ENCODE data around the gene GADL1.

GADL1 gene

GRCh38 chr3:30756218-30756617, 138.2 kb downstream of the GADL1 start:
- H3K27me3 ChIP-seq (ENCODE audit: insufficient read depth, low read length) = no peaks in the 10 kb centered on the region
- no peaks in the 10 kb centered on the region for H3K36me3 ChIP-seq (ENCODE audit: insufficient read depth, low read length)
- no peak overlapping the region for H2AFZ ChIP-seq (ENCODE audit: low read depth, low read length)
- H3K4me3 ChIP-seq (ENCODE audit: low read length) = no peak overlapping the region
- no peaks in the 10 kb centered on the region for H3K4me1 ChIP-seq (ENCODE audit: insufficient read depth, low read length)
- H3K9me3 ChIP-seq (ENCODE audit: low read length) = no peaks in the 10 kb centered on the region

- H3K4me1 ChIP-seq (ENCODE audit: insufficient read depth, low read length) = peaks cover 2% of the 10 kb centered on the region
- no peak overlapping the region for H3K4me3 ChIP-seq (ENCODE audit: low read length)
- H3K27me3 ChIP-seq (ENCODE audit: insufficient read depth, low read length) = no peaks in the 10 kb centered on the region
- H3K9me3 ChIP-seq (ENCODE audit: low read length) = no peaks in the 10 kb centered on the region
- H2AFZ ChIP-seq (ENCODE audit: low read depth, low read length) = no peak overlapping the region
- no peaks in the 10 kb centered on the region for H3K36me3 ChIP-seq (ENCODE audit: insufficient read depth, low read length)
These were observed 140.0 kb downstream of the GADL1 start for GRCh38 chr3:30754426-30754825.

- H2AFZ ChIP-seq (ENCODE audit: low read depth, low read length) = no peak overlapping the region
- no peak overlapping the region for H3K4me3 ChIP-seq (ENCODE audit: low read length)
- no peaks in the 10 kb centered on the region for H3K36me3 ChIP-seq (ENCODE audit: insufficient read depth, low read length)
- no peaks in the 10 kb centered on the region for H3K27me3 ChIP-seq (ENCODE audit: insufficient read depth, low read length)
- H3K9me3 ChIP-seq (ENCODE audit: low read length) = no peaks in the 10 kb centered on the region
- H3K4me1 ChIP-seq (ENCODE audit: insufficient read depth, low read length) = peaks cover 2% of the 10 kb centered on the region
These were observed 140.7 kb downstream of the GADL1 start for GRCh38 chr3:30753766-30754165.

GRCh38 chr3:30752970-30753369, 141.5 kb downstream of the GADL1 start:
- no peaks in the 10 kb centered on the region for H3K36me3 ChIP-seq (ENCODE audit: insufficient read depth, low read length)
- peaks cover 2% of the 10 kb centered on the region for H3K4me1 ChIP-seq (ENCODE audit: insufficient read depth, low read length)
- H3K9me3 ChIP-seq (ENCODE audit: low read length) = no peaks in the 10 kb centered on the region
- no peaks in the 10 kb centered on the region for H3K27me3 ChIP-seq (ENCODE audit: insufficient read depth, low read length)
- H2AFZ ChIP-seq (ENCODE audit: low read depth, low read length) = no peak overlapping the region
- no peak overlapping the region for H3K4me3 ChIP-seq (ENCODE audit: low read length)

GRCh38 chr3:30752491-30752890, 142.0 kb downstream of the GADL1 start:
- Histone ChIP-seq H3K4me1 (ENCODE audit: insufficient read depth, low read length) (peaks cover 2% of the 10 kb centered on the region), H2AFZ (ENCODE audit: low read depth, low read length) (no peak overlapping the region), H3K36me3 (ENCODE audit: insufficient read depth, low read length) (no peaks in the 10 kb centered on the region), H3K4me3 (ENCODE audit: low read length) (no peak overlapping the region), H3K9me3 (ENCODE audit: low read length) (no peaks in the 10 kb centered on the region), H3K27me3 (ENCODE audit: insufficient read depth, low read length) (no peaks in the 10 kb centered on the region)

- no peak overlapping the region for H2AFZ ChIP-seq (ENCODE audit: low read depth, low read length)
- H3K27me3 ChIP-seq (ENCODE audit: insufficient read depth, low read length) = no peaks in the 10 kb centered on the region
- no peaks in the 10 kb centered on the region for H3K9me3 ChIP-seq (ENCODE audit: low read length)
- H3K36me3 ChIP-seq (ENCODE audit: insufficient read depth, low read length) = no peaks in the 10 kb centered on the region
- H3K4me1 ChIP-seq (ENCODE audit: insufficient read depth, low read length) = peaks cover 2% of the 10 kb centered on the region
- H3K4me3 ChIP-seq (ENCODE audit: low read length) = no peak overlapping the region
These were observed 142.7 kb downstream of the GADL1 start for GRCh38 chr3:30751610-30752299.

- Histone ChIP-seq H2AFZ (ENCODE audit: low read depth, low read length) (no peak overlapping the region), H3K9me3 (ENCODE audit: low read length) (no peaks in the 10 kb centered on the region)
These were observed 143.5 kb downstream of the GADL1 start for GRCh38 chr3:30750967-30751366.

GRCh38 chr3:30749230-30749629, 145.2 kb downstream of the GADL1 start:
- Histone ChIP-seq H2AFZ (ENCODE audit: low read depth, low read length) (no peak overlapping the region), H3K36me3 (ENCODE audit: insufficient read depth, low read length) (no peaks in the 10 kb centered on the region), H3K4me1 (ENCODE audit: insufficient read depth, low read length) (peaks cover 2% of the 10 kb centered on the region), H3K9me3 (ENCODE audit: low read length) (no peaks in the 10 kb centered on the region), H3K4me3 (ENCODE audit: low read length) (no peak overlapping the region), H3K27me3 (ENCODE audit: insufficient read depth, low read length) (no peaks in the 10 kb centered on the region)

More at GRCh38 chr3:30750967-30751366, 143.5 kb downstream of the GADL1 start:
- Histone ChIP-seq H3K36me3 (ENCODE audit: insufficient read depth, low read length) (no peaks in the 10 kb centered on the region), H3K4me1 (ENCODE audit: insufficient read depth, low read length) (peaks cover 2% of the 10 kb centered on the region), H3K27me3 (ENCODE audit: insufficient read depth, low read length) (no peaks in the 10 kb centered on the region), H3K4me3 (ENCODE audit: low read length) (no peak overlapping the region)

GRCh38 chr3:30747771-30748281, 146.6 kb downstream of the GADL1 start:
- no peaks in the 10 kb centered on the region for H3K27me3 ChIP-seq (ENCODE audit: insufficient read depth, low read length)
- no peaks in the 10 kb centered on the region for H3K36me3 ChIP-seq (ENCODE audit: insufficient read depth, low read length)
- H2AFZ ChIP-seq (ENCODE audit: low read depth, low read length) = no peak overlapping the region
- H3K4me1 ChIP-seq (ENCODE audit: insufficient read depth, low read length) = peaks cover 2% of the 10 kb centered on the region
- no peaks in the 10 kb centered on the region for H3K9me3 ChIP-seq (ENCODE audit: low read length)
- H3K4me3 ChIP-seq (ENCODE audit: low read length) = no peak overlapping the region

GRCh38 chr3:30743641-30744317, 150.7 kb downstream of the GADL1 start:
- H3K36me3 ChIP-seq (ENCODE audit: insufficient read depth, low read length) = no peaks in the 10 kb centered on the region
- H3K9me3 ChIP-seq (ENCODE audit: low read length) = no peaks in the 10 kb centered on the region
- H3K27me3 ChIP-seq (ENCODE audit: insufficient read depth, low read length) = no peaks in the 10 kb centered on the region
- H3K4me1 ChIP-seq (ENCODE audit: insufficient read depth, low read length) = no peaks in the 10 kb centered on the region
- H3K4me3 ChIP-seq (ENCODE audit: low read length) = no peak overlapping the region
- H2AFZ ChIP-seq (ENCODE audit: low read depth, low read length) = no peak overlapping the region

GRCh38 chr3:30742796-30743619, 151.5 kb downstream of the GADL1 start:
- no peaks in the 10 kb centered on the region for H3K36me3 ChIP-seq (ENCODE audit: insufficient read depth, low read length)
- no peaks in the 10 kb centered on the region for H3K27me3 ChIP-seq (ENCODE audit: insufficient read depth, low read length)
- H3K9me3 ChIP-seq (ENCODE audit: low read length) = no peaks in the 10 kb centered on the region
- no peak overlapping the region for H2AFZ ChIP-seq (ENCODE audit: low read depth, low read length)
- H3K4me3 ChIP-seq (ENCODE audit: low read length) = no peak overlapping the region
- no peaks in the 10 kb centered on the region for H3K4me1 ChIP-seq (ENCODE audit: insufficient read depth, low read length)

- Histone ChIP-seq H3K36me3 (ENCODE audit: insufficient read depth, low read length) (no peaks in the 10 kb centered on the region), H3K9me3 (ENCODE audit: low read length) (no peaks in the 10 kb centered on the region), H2AFZ (ENCODE audit: low read depth, low read length) (no peak overlapping the region), H3K4me3 (ENCODE audit: low read length) (no peak overlapping the region), H3K27me3 (ENCODE audit: insufficient read depth, low read length) (no peaks in the 10 kb centered on the region), H3K4me1 (ENCODE audit: insufficient read depth, low read length) (no peaks in the 10 kb centered on the region)
These were observed 152.6 kb downstream of the GADL1 start for GRCh38 chr3:30741889-30742288.

GRCh38 chr3:30738605-30739004, 155.9 kb downstream of the GADL1 start:
- no peak overlapping the region for H3K4me3 ChIP-seq (ENCODE audit: low read length)
- no peaks in the 10 kb centered on the region for H3K9me3 ChIP-seq (ENCODE audit: low read length)
- H3K27me3 ChIP-seq (ENCODE audit: insufficient read depth, low read length) = no peaks in the 10 kb centered on the region
- no peaks in the 10 kb centered on the region for H3K4me1 ChIP-seq (ENCODE audit: insufficient read depth, low read length)
- H3K36me3 ChIP-seq (ENCODE audit: insufficient read depth, low read length) = no peaks in the 10 kb centered on the region
- no peak overlapping the region for H2AFZ ChIP-seq (ENCODE audit: low read depth, low read length)
